ENCODE measurements around the gene NTM.

The NTM gene

DNA sequence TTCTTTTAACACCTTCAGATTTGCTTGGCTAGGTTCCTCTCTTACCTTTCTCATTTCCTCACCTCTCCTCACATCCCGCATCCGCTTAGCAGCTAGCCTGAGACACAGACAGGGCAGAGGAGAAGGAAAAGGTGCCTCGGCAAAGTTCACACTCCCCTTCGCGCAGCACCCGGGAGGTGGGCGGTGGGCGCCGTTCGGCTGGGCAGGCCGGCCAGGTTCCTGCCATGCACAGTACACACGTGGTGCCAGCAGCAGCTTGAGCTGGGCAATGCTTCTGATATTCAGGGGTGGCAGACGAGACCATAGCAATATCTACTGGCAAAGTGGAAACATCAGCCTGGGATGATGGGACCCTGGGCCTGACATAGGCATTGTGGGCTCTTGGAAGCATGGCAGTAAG, 3.3 kb downstream of the NTM start:
- DNase-seq: no peak

DNA sequence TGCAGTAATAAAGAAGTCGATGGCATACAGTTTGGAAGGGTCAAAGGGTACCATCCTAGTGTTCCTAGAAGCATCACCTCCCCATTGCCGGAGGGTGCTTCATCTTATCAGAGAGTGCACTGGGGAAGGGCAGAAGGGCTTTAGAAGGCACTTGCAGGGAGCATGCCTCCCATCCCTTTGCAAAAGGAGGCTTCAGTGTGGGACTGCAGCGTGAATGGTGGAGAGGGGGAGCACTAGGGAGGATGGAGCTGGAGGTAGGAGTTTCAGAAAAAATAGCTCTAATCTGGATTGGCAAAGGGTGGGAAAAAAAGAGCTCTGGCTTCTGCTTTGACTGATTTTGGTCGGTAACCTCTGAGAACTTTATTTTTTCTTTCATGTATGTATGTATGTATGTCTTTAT, 5.0 kb downstream of the NTM start:
- DNase-seq: no peak

DNA sequence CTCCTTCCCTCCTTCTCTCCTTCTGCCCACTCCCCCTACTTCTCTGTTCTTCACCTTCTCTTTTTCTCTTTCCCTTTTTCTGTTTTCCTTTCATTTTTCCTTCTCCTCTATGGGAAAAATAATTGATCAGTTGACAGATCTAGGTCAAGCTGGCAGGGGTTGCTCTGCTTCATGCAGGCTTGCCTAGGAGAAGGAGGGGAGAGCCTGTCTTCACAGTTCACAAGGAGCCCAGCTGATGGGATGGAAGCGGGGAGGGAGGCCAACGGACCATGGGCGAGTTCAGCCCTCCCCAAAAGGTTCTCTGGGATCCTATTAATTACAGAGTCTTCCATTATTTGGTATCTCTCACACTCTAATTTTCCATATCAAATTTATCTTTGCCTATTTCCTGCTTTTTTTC, 5.5 kb downstream of the NTM start:
- no peak for DNase-seq

DNA sequence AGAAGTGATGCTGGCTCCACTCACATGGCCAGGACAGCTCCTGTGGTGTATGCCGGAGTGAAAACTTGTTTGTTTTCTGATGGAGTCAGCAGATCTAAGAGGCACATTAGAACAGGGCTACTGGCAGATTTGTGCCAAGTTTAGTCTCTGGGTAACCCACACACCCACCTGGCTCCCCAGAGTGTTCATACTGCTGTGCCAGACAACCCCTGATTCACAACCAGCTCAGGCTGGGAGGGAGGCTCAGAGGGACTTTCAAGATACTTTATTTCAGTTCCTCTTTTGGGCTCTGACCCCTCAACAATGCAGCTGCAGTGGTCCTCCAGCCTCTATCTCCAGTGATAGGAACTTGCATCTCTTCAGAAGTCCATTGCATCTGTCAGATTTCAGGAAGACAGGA, 8.5 kb downstream of the NTM start:
- DNase-seq: no peak

DNA sequence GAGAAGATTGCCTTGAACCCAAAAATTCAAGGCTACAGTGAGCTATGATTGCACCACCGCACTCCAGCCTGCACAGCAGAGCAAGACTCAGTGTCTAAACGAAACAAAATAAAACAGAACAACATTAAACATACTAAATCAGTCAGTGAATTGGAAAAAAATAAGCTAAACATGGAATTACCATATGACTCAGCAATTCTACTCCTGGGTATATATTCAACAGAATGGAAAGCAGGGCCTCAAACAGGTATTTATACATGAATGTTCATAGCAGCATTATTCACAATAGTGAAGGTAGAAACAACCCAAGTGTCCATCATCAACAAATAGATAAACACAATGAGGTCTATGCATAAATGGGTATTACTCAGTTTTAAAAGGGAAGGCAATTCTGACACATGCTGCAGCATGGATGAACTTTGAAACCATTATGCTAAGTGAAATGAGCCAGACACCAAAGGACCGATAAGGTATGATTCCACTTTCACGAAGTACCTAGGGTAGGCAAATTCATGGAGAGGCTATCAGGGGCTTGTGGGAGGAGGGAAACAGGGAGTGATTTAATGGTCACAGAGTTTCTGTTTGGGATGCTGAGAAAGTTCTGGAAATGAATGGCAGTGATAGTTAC, 15.5 kb downstream of the NTM start:
- no peak for DNase-seq

DNA sequence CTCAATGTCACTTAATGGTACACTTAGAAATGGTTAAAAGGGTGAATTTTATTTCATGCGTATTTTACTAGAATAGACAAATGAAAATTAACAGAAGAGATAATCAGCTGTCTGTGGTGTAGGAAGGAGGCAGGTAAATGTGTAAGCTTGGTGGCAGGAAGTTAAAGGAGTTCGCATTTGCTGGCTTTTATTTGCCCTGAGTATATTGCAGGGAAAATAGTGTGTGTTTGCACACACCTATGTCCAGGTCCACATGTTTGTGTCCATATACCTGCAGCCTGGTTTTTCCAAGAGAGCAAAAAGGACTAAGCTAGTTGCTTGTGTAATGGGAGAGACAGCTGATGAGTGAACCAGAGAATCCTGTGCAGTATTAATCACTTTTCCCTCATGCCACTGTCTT, 16.0 kb downstream of the NTM start:
- no peak for DNase-seq

DNA sequence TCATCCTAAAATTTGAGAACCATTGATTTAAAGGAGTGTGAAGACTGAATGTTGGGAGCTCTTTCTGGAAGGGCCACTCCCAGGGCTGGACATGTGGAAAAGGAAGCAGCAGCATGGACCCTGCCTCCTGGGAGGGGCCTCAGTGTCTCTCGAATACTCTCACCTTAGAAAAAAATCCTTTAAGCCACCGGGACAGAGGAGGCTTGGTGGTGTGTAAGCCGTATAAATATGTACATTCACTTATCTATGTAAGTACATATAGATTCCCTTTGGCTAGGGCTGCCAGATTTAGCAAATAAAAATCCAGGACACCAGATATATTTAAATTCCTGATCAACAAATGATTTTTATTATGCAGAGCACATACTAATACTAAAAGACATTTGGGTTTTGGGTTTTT, 17.6 kb downstream of the NTM start:
- DNase-seq: no peak

DNA sequence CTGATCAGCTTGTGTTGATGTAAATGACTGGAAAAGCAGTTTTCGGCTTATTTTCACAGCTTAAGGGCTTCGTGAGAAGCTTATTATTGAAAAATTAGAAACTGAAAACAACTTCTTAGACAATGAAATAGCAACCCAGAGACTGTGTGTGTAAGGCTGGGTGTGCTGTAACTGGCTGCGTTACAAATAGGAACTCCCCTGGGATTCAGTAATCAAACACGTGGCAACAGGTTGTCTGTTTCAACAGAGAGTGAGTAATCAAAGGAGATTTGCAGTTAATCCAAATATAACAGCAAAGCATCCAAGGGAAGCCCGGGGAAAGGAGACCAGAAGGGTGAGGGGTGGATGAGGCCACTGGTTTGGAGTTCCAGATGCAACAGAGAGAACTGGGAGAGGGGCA, 19.2 kb downstream of the NTM start:
- peak; percentile 40 for DNase-seq

DNA sequence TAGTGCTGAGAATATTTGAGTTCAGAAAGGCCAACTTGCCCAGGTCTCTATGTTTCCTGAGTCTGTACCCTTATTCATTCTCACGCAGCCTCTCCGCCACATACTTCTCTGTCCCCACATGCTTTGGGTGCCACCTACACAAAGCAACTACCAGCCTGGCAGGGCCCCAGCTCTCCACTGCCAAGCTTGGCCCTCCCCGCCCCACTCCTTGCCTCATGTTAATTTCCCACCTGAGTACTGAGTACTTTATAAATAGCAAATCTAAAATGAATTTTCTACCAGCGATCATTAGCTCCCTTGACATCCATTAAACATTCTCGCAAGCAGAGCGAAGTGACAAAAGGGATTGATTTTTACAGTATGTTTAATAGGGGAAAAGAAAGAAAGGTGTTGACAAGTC, 20.8 kb downstream of the NTM start:
- no peak for DNase-seq

DNA sequence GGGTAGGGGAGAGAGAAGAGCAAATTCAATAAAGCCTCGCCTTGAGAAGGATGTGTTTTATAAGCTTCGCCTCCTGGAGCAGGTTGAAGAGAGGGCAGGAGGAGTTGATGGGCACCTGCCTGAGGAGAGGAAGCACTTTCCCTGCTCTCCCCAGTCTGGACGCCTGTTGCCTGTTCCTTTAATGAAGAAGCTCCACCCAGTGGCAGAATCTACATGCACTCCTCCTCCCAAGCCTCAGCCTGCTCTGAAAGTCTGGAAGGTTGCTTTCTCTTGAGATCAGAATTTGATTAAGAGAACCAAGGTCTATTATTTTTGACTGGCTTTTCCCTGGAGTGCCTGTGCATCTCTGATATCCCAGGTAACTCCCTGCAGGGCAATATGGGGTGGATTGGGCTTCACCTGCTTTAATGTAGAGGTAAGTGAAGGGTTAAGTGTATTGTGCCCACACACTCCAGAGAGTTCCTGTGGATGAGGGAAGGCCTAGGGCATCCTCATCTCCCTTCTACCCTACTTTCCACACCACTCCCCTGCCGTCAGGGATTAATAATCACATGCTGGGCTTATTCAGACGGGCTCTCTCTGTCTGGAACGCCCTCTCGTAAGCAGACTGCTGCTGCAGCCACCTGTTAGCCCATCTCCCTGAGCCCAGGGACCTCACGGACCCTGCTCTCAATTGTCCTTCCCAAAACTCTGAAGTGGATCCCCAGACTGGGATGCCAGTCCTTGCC, 22.3 kb downstream of the NTM start:
- no peak for DNase-seq

DNA sequence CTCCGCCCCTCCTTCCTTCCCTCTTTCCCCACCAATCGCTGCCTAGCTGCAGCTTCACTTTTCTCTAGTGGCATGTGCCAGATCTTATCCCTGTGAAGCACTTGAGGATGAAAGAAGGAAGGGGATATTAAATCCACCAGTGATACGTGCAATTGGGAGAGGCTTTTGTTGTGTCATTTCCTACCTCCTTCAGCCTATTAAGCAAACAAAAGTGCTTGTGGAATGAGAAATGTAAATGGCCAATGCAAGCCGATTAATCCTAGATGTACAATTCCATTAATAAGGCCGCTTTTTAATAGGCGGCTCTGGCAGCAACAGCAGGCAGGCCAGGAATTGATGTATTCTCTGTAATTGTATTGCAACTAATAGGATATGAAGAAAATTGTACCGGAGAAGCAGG, 23.3 kb downstream of the NTM start:
- no peak for DNase-seq

DNA sequence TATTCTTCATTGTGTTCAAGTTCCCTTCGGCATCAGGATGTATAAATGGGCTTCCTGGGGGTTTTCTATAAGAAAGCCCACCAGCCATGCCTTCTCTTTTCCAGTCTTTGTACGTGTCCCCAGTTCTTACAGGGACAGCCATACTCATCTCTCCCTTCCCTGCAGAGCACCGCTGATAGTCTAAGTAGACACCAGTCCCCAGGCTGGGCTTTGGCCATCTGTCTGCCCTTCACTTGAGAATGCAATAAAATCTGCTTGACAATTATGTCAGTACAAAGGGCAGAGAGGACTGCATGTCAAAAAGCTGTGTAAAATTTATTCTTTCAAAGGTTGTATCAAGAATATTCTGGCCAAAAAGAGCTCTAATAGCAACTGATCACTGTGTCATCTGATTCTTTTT, 27.3 kb downstream of the NTM start:
- no peak for DNase-seq

DNA sequence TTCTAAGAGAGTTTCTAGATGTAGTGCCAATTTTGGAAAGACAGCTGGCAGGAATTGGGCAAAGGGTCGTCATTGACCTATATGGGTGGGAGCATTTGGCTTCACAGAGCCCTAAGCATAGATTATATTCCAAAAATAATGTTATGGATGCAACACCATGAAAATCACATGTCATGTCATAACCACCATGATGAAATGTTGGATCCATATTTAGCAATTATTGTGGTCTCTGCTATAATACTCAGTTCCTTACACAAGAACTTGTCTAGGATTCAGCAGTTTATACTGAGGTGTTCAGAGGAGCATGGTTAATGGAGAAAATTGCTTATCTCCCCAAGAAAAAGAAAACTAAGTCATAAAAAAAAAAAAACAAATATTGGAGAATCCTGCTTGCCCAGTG, 31.6 kb downstream of the NTM start:
- no peak for DNase-seq

DNA sequence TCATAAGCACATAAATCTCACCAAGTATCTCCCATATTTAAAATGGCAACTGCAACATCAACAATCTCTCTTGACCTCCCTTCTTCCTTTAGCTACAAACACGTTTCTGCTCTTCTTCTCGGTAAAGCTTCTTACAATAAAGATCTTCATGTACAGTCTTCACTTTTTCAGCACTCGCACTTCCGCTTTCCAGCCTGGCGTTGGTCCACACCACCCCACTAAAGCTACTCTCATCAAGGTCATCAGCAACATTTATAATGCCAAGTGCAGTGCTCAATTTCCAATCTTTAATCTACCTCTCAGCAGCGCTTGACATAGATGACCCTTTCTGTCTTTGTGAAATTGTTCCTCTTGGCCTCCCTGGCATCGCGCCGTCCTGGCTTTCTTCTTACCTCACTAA, 33.6 kb downstream of the NTM start:
- no peak for DNase-seq

DNA sequence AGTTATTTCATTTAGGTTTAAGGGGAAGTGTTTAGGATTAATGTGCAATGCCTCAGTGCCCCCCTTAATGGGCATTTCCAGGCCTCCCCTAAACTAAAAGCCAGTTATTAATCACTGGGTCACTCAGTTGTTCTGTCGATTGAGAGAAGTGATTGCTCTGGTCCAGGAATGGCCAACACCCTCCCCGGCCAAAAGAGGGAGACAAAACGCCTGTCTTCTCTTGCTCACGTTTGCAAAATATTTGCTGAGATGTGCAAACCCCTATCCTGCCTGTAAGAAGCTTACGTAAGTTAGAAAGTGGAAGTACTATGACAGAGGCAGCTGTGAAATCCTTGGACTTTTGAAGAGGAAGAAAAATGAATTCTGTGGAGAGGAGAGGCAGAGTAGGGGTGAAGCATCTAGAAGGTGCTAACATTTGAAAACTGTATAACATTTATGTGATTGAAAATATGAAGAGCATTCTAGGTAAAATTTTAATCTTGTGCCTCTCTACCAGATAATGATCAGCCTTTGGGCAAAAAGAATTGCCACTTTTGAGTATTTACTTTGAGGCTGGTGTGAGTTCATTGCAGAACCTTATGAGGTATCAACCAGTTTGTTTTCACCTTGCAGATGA, 37.7 kb downstream of the NTM start:
- DNase-seq: peak; percentile 32

DNA sequence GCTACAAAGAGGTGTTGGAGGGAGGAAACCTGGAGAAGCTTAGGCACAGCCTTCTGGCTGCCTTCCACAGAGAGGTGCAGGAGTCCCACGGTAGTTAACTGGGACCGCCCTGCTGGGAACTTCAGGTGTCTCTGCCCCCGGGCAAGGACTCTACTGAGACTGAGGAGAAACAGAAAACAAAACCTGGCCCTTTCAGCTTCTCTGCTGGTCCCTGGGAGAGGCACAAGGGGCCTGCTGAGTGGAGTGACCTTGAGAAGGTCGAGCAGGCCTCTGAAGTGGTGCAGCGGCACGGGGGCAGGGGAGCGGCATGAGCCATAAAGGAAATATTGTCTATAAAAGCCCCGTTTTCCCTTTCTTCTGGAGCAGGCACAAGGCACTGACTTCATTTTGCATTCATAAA, 38.9 kb downstream of the NTM start:
- no peak for DNase-seq

DNA sequence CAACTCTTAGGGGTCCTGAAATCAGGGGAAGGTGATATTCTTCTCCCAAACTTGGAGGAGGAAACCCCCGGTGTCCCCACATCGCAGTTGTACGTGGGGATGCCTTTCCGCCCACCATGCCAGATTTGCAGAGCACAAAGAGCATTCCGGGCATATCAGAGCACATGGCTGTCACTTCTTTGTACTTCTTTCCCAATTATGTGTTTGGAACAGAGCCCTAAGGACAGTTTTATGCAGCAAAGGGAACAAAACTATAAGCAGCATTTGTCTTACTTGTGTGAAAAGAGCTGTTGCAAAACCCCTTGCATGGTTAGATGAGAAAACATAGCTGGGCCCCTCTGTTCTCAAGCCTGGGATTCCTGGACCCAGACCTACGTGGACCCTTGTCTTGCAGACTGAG, 41.2 kb downstream of the NTM start:
- DNase-seq: no peak

DNA sequence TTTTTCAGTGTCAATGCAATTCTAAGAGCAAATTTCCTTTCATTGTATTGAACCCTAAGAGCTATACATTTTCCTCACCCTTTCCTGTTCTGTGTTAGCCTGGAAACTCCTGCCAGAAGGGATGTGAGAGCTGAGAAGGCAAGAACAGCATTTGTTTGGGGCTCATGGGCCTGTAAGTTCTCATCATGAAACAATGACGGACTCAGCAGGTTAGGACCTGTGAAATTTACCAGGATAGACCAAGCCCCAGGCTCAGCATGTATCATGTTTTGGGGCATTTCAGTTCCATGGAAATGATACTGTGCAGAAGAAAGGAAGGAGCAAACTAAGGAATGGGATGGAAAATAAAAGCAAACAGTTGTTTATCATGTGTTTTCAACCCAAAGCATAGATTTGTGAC, 41.6 kb downstream of the NTM start:
- DNase-seq: no peak

DNA sequence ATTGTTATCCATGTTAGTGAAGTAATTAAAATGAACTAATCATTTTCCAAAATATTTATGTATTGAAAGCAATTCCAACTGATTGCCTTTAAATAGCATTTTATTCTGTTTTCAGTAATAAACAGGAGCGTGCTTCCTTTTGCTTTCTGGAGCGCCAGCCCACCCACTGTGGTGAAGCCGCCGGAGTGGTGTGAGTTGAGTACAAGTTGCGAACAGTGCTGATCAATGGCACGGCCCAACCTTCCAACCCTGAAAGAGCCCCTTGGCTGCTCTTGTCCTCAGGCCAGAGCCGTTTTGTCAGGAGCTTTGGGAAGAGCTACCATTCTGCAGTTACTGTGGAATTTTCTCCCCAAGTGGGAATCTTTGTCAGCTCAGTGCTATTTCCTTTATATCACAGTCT, 42.8 kb downstream of the NTM start:
- DNase-seq: no peak

DNA sequence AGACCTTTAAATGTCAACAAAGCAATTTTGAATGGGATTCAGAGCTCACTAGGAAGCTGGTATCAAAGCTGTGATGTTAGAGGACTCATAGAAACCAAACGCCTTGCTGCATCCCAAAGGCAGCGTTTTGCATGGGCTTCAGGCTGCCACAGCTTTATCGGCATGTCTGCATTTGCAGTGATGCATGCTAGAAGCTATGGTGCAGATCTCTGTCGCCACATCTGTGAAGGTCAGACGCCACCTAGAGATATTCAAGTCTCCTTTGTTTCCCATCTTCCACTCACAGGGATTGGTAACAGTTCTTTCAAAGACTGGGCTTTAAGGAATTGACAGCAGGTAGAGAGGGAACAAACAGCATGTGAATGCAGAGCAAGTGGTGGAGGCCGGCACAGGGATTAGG, 47.8 kb downstream of the NTM start:
- no peak for DNase-seq

DNA sequence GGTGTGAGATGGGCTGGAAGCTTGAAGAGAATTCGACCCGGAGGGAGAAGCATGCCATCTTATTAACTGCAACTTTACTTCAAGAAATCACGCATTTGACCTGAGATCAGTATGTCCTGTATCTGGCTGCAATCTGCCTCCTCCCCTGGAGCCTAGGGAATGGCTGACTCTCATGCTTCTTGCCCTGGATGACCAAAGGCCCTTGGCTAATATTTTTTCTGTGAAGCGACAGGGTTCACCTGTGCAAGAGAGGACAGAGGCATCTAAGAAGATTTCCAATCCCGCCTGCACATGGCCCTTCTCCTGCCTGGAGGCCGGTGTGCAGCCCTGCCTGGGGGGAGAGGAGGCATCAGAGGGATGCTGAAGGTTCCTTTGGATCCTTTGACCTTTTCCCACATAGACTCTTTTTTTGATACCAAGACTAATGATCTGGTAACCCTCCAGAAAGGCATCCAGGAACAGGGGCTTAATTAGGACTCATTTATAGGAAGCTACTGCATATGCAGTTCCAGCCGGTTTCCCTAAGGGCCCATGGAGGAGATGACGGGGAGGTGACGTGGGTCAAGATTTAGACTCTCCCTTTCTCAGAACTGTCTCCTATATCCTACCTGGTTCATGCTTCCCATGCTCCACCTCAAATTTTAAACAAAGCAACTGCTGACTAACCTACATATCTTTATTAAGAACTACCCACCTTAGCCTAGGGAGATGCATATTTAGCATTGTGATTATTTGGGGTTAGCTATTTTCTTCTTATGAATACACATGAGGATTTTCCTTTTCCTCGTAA, 50.8 kb downstream of the NTM start:
- no peak for DNase-seq

DNA sequence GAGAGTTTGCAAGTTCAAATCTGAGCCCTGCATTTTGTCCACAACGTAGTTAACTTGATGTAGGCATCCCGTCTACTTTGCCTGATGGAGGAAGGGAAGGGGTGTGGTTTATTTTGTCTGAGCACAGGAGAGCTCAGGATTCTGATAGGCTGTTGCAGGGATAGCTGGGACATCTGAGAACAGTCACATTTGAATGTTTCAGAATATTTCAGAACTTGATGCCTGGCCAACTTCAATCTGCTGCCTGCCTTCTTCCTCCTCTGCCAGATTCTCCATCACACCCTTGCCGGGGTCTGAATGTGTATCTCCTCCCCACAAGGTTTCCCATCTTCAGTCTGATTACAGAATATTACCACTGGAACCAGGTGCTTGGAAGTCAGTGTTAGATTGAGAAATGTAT, 51.6 kb downstream of the NTM start:
- no peak for DNase-seq

DNA sequence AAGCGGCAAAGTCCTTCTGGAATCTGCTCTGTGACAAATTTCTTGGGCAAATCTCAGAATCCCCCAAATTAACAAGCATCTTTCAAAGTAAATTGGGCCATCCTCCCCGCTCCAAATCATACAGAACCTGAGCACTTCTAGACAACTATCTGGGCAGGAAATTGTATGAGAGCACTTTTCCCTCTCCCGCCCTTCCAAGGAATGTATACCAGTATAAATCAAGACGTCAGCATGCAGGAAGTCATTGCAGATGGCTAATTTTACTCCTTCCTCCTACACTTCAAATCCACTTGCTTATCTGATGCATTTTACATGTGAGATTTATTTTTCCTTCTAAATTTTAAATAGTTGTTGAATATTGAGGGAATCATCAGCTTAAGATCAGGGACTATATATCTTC, 52.1 kb downstream of the NTM start:
- DNase-seq: no peak

DNA sequence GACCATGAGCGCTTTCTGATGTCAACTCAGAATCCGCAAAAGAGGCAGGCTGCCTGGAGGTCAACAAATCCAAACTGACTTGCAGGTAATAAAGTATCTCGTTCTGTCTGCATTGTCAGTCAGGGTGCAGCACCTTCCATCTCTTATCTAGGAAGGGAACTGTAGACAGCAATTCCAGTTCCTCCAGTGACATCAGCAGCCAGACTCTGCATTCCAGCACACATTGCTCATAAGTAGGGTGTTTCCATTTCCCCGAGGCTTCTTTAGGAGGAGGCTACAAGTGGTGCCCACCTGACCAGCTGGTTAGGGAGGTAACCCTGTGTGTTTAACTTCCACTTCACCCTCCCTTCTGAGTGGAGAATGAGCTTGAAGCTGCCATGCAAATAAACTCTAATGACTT, 53.3 kb downstream of the NTM start:
- DNase-seq: no peak
